ENCODE results near the gene SGSM1. TPM values are rescaled to one million over a fixed set of nuclear protein-coding genes. Genes with fewer than 3 reads are reported as not detected.

The SGSM1 gene
- total RNA-seq, 4 donors from 2014 or later: 4.2 to 6.7 (median 5.6) TPM

- WGBS, 2 donors: 79 to 88% methylated on average over 8 to 9 of the region's 9 CpGs
- H3K27me3 ChIP-seq: no peaks in the 10 kb centered on the region
- no peaks in the 10 kb centered on the region for H3K36me3 ChIP-seq
- no peaks in the 10 kb centered on the region for H3K9me3 ChIP-seq
- DNase-seq: no peak
- TF ChIP-seq POLR2A (IDR thresholded peaks at IDR 0.05): no peak
- TF ChIP-seq CTCF (IDR thresholded peaks at IDR 0.05): no peak
- no peak overlapping the region for H3K27ac ChIP-seq
- no peaks in the 10 kb centered on the region for H3K4me1 ChIP-seq
- intact Hi-C loops (cut with DNase I): no loop called here
- no peak overlapping the region for H3K4me3 ChIP-seq (replicated peaks in 1 of 3)
Observed at GRCh38 chr22:24813861-24814770, 8.1 kb downstream of the SGSM1 start.

DNA sequence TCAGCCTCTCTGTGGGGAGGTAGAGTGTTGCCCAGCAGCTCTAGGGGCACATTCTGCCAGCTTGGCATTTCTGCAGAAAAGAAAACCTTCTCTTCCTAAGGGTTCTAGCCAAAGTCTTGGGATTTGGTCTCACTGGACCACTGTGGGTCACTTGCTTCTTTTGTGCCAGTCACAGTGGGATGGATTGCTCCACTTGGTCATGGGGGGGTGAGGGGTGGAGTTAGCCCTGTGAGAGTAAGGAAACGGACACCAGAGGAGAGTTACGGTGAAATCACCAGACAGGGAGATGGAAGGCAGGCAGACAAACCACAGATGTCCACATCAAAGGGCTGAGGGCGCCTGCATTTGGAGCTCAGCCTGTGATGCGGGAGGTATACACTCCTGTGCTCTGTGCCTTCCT, 10.8 kb downstream of the SGSM1 start:
- no peaks in the 10 kb centered on the region for H3K36me3 ChIP-seq
- TF ChIP-seq POLR2A (IDR thresholded peaks at IDR 0.05): no peak
- no peak for TF ChIP-seq CTCF (IDR thresholded peaks at IDR 0.05)
- H3K27ac ChIP-seq: no peak overlapping the region
- H3K27me3 ChIP-seq: no peaks in the 10 kb centered on the region
- no peak for DNase-seq
- intact Hi-C loops (cut with DNase I): no loop called here
- no peak overlapping the region for H3K4me3 ChIP-seq (replicated peaks in 1 of 3)
- WGBS, 2 donors: 74 to 75% methylated on average over 4 of the region's 4 CpGs
- peaks cover 7 to 9% of the 10 kb centered on the region in 2 donors for H3K4me1 ChIP-seq
- H3K9me3 ChIP-seq: no peaks in the 10 kb centered on the region

DNA sequence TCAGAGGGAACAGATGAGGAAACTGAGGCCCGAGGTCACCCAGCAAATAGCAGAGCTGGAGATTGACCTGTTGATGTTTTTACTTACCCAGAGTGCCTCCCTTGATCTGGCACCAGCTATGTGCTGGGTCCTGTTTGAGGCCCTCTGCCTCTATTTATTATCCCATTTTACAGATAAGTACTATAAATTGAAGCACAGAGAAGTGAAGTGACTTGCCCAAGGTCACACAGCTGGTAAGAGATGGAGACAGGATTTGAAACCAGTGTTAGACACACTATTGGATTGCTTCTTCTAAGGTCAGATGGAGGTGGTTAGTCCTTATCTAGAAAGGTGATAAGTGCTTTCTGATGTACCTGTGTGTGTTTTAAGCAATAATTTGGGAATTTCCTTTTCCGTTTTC, 13.5 kb downstream of the SGSM1 start:
- Histone ChIP-seq H3K27me3 (no peaks in the 10 kb centered on the region), H3K9me3 (no peaks in the 10 kb centered on the region), H3K27ac (no peak overlapping the region), H3K36me3 (no peaks in the 10 kb centered on the region), H3K4me1 (peaks cover 7 to 9% of the 10 kb centered on the region in 2 donors), H3K4me3 (replicated peaks in 1 of 3) (no peak overlapping the region)
- no peak for DNase-seq
- WGBS, 2 donors: 23 to 70% methylated on average over 2 of the region's 2 CpGs
- TF ChIP-seq CTCF (IDR thresholded peaks at IDR 0.05) (no peak), POLR2A (IDR thresholded peaks at IDR 0.05) (no peak)
- intact Hi-C loops (cut with DNase I): no loop called here

- no peak overlapping the region for H3K27ac ChIP-seq
- H3K4me3 ChIP-seq (replicated peaks in 1 of 3): no peak overlapping the region
- no peaks in the 10 kb centered on the region for H3K36me3 ChIP-seq
- no peak for TF ChIP-seq CTCF (IDR thresholded peaks at IDR 0.05)
- no peak for TF ChIP-seq POLR2A (IDR thresholded peaks at IDR 0.05)
- intact Hi-C loops (cut with DNase I): no loop called here
- H3K4me1 ChIP-seq: peaks cover 7 to 9% of the 10 kb centered on the region in 2 donors
- WGBS, 2 donors: 20 to 25% methylated on average over 9 to 10 of the region's 10 CpGs
- H3K27me3 ChIP-seq: no peaks in the 10 kb centered on the region
- peak; percentile 60 to 61 for DNase-seq
- no peaks in the 10 kb centered on the region for H3K9me3 ChIP-seq
Observed at GRCh38 chr22:24819911-24820461, 14.0 kb downstream of the SGSM1 start.

DNA sequence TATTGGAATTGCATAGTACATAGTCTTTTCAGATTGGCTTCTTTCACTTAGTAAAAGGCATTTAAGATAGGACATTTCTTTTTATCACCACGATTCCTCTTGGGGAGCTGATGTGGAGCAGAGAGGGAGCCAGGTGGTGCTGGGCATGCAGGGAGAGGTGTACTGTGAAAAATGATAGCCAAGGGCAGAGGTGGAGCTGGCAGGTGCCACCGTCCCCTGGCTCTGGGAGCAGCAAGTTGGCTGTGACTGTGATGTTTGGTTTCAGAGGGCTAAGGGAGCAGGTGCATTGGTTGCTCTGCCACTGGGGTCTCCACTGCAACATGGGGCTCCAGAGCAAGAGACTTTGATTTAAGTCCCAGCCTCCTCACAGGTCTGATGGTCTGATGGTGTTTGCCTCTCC, 16.5 kb downstream of the SGSM1 start:
- Histone ChIP-seq H3K27ac (no peak overlapping the region), H3K4me3 (replicated peaks in 1 of 3) (no peak overlapping the region), H3K36me3 (no peaks in the 10 kb centered on the region), H3K27me3 (no peaks in the 10 kb centered on the region), H3K4me1 (peaks cover 7 to 9% of the 10 kb centered on the region in 2 donors), H3K9me3 (no peaks in the 10 kb centered on the region)
- no peak for DNase-seq
- WGBS, 2 donors: 77 to 90% methylated on average over 2 of the region's 2 CpGs
- intact Hi-C loops (cut with DNase I): no loop called here
- TF ChIP-seq POLR2A (IDR thresholded peaks at IDR 0.05) (no peak), CTCF (IDR thresholded peaks at IDR 0.05) (no peak)
